HG03045 (cell line): ENCODE measurements around the gene FNDC5.
A peak's percentile ranks its signal among the peaks of the same experiment; 100 is the strongest.

ENCODE experiments used
- ATAC-seq: cut with Tn5 transposase; IDR thresholded peaks from one replicate; pipeline ENCODE4 v1.9.1; 2021; ENCODE audit warnings: mild to moderate bottlenecking, moderate library complexity; ENCODE audit not compliant: unreplicated experiment

FNDC5 gene

GRCh38 chr1:32817815-32818786, 52.6 kb downstream of the FNDC5 start:
- ATAC-seq: peak; percentile 12

GRCh38 chr1:32817159-32817814, 53.4 kb downstream of the FNDC5 start, which contains the start of the genes S100PBP and YARS1:
Gene S100PBP (plus strand): TSS chr1:32817653. CDS start chr1:32826100, 8,447 bp downstream.
Gene YARS1 (minus strand): TSS chr1:32817358. CDS start chr1:32817244, 114 bp downstream.
- ATAC-seq: peak; percentile 86

DNA sequence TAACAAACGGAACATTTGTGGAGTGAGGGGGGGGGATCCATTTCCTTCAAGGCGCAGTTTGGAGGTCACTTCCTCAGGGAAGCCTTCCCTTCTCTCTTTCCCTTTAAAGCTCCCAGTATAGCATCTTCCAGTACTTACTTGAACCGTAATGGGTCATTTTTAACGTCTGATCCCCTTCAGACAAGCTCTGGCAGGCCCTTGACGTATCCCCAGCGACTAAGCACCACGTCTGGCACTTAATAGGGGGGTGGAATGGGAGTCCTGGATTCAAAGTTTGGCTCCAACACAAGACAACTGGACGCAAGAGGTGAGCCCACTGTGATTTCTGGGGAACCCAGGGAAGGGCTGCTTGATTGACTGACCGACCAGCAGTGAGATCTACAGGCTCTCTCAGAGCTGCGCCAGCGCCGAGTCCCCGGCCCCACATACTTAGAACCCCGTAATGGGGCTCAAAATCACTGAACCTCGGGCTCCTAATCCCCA, 54.0 kb downstream of the FNDC5 start:
- ATAC-seq: no peak

- ATAC-seq: no peak
These were observed 56.6 kb downstream of the FNDC5 start for GRCh38 chr1:32813941-32814739.
